HG03439 (cell line): ENCODE results near the gene SHROOM1.

Source experiments
- ATAC-seq: cut with Tn5 transposase; IDR thresholded peaks from one replicate; pipeline ENCODE4 v1.9.1; 2021; ENCODE audit warnings: mild to moderate bottlenecking, moderate library complexity; ENCODE audit not compliant: unreplicated experiment

The SHROOM1 gene

DNA sequence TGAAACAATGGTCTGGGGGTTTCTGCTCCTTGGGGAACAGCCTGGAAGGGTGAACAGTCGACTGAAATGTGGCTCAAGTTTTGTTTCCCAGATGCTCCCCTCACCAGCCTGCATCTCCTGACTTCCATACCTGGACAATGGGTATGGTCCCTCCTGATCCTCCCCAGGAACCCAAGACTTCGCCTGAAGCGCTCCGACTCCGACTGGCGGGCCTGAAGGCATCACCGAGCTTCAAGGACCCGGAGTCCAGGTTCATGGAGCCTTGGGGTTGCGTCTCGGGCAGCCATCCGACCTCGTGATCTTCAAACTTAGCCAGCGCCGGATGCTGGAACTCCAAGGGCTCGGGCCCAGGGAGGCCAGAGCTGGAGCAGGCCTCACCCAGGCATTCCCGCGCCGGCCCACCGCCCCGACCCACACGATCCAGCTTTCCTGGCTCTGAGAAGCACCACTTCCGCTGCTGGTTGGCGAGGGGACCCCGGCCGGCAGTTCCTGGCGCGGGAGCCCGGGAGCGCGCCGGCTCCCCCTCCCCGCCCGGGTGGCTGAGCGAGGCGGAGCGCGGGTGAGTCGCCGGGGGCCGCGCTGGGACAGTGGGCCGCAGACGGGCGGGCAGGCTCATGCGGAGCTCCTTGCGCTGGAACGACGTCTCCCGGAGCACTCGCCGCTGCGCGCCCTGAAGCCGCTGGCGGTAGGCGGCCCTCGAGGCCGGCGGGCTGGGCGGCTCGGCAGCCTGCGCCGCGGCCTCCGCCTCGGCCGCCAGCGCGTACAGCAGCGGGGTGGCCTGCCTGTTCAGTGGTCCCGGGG lies 5.2 kb downstream of the SHROOM1 start:
- no peak for ATAC-seq

DNA sequence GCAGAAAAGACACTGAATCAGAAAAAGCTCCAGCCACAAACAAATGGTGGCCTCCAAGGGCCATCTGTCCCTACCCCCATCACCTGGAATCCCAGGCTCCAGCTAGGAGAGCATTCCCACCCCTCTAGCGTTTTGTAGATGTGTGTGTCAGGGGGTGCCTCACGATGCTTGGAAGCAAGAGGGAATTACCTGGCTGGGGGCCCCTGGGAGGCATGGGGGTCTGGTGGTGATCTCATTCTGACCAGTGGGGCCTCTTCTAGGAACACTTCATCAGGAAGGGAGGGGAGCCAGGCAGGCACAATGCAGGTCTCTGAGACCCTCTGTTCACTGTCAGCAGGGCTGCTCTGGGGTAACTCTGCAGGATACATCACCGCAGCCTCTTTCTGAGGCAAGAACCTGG lies 6.0 kb downstream of the SHROOM1 start:
- ATAC-seq = no peak

DNA sequence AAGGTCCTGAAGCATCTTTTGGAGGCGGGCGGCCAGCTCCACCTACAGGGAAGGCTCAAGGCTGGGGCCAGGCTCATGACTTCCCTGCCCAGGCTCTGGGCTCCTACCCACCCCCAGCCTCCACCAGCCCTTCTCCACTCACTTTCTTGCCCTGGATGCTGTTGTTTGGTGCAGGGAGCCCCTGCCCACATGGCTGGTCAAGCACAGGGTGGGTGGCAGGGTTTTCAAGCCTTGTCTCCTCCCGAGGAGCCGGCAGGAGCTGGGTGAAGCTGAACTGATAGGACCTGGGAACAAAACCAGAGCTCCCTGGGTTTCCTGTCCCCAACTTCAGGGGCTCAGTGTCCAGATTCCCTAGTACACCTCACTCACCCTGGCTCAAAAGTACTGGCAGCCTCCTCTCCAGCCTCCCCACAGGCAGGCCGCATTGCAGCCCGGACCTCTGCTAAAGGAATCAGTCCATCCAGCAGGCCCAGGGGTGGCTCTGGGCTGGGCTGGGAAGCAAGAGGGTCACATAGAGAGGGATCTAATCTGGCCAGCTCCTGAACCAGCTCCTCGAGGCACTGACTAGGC lies 6.9 kb downstream of the SHROOM1 start:
- ATAC-seq = no peak

DNA sequence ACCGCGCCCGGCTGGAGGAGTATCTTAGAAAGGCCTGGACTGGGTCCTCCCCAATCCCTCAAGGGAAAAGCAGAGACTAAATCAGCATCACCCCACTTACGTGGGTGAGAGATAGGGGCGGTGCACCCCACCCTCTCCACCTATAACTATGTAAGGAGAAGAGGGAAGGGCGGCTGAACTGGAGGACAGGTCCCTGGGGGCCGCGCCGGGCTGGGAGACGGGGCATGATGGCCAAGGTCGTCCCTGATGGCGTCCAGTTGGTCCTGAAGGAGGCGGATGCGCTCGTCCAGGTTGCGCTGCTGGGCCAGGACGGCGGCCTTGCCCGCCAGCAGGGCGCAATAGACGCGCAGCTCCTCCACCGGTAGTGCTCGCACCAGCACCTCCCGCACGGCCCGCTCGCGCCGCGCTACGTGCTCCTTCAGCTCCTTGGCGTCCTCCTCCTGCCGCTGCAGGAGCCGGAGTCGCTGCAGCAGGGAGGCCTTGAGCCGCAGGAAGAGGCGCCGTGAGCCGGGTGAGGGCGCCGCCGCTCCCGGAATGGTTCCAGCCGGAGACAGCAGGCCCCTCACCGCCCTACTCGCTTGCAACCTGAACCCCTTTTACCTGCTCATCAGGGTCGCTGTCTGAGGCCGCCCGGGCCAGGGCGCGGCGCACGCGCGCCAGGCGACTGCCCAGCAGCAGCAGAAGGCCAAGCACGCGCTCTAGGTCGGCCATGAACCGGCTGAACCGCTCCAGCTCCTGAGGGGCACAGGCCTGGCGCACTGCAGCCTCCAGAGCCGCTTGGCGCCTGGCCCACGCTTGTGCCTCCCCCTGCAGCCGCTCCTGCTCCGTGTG lies 7.6 kb downstream of the SHROOM1 start:
- no peak for ATAC-seq

DNA sequence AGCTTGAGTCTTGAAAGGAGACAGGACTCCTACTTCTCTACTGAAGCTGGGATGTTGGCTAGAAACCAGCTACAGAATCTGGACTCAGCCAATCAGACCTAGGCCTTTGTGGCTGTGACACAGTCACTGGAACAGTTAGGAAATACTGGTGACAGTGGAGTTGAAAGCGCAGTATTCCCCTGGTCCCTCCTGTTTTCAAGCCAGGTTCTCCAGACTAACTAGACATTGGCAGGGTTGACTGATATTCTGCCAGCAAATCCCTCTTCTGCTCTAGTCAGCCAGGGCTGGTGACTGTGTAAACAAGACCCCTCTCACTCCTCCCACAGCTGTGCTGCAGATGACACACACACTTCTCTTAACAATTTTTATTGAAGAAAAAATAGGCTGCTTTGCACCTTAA lies 8.7 kb downstream of the SHROOM1 start:
- ATAC-seq = no peak

DNA sequence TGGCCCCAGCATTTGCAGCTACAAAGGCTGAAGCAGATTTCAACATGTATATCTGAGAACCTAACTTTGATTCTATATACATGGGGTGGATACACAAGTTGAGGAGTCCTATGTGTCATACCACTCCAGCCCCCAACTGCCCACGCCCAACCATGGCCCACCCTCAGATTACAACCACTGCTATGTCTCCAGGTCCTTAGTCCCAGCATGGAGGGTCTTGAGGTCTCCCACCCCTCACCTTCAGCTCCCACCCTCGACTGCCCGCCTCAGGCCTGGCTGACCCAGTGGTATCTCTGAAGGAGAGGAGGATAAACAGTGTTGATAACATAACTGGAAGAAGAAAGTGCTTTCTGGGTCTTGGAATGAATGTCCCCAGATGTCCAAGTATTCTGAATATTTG lies 9.1 kb downstream of the SHROOM1 start:
- ATAC-seq = no peak

DNA sequence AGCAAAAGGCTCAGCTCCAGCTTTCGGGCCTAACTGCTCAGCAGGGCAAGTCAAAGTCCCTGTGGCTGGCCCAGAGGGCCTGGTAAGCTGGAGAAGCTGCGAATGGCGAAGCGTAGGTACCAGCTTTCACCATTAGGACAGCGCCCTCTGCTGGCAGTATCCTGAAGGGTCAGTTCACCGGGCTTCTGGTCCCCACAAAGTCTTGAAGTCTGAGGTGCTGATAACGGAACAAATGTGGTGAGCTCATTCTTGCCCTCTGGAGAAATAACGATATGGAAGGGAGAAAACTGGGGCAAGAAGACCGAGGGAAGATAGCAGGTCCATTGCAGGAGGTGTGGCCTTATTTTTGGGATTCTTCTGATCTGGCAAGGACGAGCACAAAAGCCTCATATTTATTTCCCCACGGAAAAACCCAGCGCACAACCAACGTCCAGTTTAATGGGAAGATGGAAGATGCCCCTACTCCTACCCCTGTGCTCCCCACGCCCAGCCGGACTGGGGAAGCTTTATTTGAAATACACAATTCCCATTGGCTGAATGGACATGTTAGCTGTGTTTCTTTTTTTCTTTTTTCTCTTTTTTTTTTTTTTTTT lies 10.2 kb downstream of the SHROOM1 start:
- ATAC-seq = peak; percentile 71

DNA sequence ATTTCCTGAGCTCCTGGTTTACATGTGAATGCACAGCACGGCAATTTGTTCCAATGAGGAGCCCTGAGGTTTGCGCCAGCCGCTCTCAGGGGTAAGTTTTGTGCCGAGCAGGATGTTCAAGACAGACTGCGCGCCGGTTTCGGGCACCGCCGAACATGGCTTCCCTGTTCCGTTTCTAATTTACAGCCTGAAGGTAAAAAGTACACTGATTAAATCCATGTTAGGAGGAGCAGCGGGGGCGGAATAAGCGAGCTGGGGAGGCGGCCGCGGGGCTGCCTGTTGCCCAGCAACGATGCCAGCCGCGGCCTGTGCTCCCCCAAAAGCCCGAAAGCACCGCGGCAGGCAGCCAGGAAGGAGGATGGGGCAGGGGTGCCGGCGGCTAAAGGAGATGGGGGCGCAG lies 11.0 kb downstream of the SHROOM1 start:
- ATAC-seq = no peak

DNA sequence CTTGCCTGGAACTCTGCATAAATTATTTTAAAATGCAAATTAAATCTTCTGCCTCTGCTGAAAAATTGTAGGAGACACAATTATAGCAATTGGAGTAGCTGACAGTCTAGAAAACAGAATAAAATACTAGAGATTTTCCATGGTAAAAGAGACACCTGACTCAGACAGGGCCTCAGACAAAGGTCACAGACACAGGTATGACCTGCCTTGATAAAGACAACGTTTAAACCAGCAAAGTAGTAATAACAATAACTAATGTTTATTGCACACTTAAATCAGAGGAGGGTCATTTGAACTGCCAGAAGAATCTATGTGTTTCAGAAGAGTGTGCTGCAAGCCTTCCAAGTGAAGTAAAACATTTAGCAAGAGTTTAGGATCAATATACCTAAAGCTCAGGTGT lies 13.4 kb downstream of the SHROOM1 start:
- no peak for ATAC-seq

DNA sequence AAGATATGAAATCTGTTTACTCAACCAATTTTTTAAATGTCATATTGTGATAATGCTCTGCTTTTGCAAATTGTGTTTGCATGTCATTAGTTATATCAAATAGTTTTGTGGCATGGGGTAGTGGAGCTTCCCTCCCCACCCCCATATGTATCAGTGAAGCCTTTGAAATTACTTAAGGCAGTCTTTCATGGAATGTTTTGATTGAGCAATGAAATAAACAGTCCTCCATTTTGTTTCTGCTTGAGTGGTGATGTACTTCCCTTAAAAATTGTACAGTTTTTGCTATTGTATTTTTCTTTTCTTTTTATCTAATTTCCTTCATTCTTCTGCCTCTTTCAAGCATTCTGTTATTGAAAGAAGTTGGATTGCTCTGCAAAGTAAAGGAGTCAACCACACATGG lies 13.9 kb downstream of the SHROOM1 start:
- ATAC-seq = no peak

DNA sequence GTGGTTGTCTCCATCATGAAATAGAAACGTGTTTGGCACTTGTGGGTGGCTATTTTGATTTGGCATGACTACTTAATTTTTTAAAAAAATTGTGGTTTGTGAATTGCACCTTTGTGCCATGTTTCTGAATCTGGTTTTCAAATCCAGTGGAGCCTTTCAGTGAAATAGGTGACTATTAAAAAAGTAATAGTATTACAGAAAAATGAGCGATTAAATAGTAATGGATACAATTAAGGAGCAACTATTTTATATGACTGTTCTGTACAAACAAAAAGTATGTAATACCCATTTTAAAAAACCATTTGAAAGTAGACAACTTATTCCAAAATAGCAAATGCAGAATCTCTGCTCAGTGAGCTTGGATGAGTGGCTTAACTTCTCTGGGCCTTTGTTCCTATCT lies 14.4 kb downstream of the SHROOM1 start:
- ATAC-seq = no peak

DNA sequence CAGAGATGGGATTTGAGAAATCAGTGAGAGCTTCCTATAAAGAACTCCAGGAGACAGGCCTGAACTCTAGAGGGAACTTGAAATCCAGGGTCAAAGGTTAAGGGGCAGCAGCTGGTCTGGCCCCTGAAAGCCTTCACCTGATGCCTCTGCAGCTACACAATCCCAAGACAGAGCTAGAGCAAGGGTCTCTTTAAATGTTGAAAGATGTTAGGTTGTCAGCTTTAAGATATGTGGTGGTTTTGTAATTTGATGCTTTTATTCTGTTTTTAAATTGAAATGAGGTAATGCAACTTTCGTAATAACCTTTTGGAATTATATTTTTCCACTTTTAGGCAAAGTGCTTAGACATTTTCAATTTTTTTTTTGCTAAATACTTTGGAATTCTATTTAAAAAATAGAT lies 15.0 kb downstream of the SHROOM1 start:
- no peak for ATAC-seq

DNA sequence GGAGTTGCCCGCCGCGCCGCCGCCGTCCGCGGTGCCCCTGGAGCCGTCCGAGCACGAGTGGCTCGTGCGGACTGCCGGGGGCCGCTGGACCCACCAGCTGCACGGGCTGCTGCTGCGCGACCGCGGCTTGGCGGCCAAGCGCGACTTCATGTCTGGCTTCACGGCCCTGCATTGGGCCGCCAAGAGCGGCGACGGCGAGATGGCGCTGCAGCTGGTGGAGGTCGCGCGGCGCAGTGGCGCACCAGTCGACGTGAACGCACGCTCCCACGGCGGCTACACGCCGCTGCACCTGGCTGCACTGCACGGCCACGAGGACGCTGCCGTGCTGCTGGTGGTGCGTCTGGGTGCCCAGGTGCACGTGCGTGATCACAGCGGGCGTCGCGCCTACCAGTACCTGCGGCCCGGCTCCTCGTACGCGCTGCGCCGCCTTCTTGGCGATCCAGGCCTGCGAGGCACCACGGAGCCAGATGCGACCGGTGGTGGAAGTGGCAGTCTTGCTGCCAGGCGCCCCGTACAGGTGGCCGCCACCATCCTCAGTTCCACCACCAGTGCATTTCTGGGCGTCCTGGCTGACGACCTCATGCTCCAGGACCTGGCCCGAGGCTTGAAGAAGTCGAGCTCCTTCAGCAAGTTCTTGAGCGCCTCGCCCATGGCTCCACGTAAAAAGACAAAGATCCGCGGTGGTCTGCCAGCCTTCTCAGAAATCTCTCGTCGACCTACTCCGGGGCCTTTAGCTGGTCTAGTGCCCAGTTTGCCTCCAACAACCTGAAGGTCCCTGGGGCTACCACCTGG lies 15.7 kb downstream of the SHROOM1 start:
- no peak for ATAC-seq

DNA sequence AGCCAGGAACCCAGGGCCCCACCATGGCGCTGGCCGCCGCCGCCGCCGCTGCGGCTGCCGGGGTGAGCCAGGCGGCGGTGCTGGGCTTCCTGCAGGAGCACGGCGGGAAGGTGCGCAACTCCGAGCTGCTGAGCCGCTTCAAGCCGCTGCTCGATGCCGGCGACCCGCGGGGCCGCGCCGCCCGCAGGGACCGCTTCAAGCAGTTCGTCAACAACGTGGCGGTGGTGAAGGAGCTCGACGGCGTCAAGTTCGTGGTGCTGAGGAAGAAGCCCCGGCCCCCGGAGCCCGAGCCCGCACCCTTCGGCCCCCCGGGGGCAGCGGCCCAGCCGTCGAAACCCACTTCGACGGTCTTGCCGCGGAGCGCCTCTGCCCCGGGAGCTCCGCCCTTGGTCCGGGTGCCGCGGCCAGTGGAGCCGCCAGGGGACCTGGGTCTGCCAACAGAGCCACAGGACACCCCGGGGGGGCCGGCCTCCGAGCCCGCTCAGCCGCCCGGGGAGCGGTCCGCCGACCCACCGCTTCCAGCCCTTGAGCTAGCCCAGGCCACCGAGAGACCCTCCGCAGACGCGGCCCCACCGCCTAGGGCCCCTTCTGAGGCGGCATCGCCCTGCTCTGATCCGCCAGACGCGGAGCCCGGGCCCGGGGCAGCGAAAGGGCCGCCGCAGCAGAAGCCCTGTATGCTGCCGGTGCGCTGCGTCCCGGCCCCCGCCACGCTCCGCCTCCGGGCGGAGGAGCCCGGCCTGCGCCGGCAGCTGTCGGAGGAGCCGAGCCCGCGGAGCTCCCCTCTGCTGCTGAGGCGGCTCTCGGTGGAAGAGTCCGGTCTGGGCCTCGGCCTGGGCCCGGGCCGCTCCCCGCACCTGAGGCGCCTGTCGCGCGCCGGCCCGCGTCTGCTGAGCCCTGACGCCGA lies 16.6 kb downstream of the SHROOM1 start:
- no peak for ATAC-seq

DNA sequence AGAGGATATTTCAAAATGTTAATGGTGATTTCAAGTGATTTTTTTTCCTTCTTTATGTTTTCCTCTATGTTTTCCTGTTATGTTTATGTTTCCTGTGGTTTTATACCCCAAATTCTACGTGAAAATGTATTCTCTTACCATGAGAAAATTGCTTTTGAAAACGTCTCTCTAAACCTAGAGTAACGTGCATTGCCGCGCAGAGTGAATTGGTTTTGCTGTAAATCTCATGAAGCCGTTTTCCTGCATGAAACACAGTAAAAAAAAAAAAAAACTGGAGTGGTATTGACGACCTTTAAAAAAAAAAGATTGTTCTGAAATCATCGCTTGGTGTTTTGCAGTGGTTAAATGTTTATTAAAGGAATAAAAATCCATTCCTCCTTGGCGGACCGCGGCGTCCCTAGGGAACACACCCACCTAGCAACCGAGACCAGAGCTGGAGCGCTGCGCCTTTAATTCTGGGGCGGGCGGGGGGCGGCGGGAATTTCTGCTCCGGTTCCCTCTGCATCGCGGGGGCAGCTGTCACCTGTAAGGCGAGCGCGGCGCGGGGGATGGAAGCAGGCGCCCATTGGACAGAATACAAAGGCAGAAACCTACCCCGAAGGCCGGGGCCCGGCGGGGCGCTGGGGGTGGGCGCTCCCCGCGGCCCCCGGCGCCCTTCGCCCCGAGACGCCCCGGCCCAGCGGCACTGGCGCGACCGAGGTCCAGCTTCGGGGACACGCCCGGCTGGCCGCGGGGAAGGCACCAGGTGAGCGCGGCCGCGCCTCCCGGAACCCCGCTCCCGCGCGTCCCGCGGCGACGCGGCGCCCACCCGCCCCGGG lies 17.5 kb downstream of the SHROOM1 start, which contains the start of gene SOWAHA:
TSS of gene SOWAHA (plus strand) at position 522 of the 818 bp plus-strand sequence. CDS start 320 bp downstream, outside the sequence.
- ATAC-seq = no peak

DNA sequence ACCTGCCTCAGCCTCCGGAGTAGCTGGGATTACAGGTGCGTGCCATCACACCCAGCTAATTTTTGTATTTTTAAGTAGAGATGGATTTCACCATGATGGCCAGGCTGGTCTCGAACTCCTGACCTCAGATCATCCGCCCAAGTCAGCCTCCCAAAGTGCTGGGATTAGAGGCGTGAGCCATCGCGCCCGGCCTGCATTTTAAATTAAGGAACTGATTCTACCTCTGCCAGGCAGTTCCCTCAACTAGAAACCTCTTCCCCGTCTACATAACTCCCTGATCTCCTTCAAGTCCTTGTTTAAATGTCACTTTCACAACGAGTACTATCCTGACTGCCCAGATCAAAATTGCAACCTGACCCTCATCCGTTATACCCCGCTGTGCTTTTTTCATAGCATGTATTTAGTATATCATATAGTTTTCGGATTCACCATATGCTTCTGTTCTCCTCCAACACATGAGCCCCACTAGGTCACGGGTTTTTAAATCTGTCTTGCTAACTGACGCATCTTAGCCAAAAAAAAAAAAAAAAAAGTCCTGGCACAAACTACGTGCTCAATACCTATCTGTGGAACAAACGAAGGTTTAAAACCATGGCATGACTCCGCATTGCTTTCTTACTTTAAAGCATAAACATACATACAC lies 18.2 kb downstream of the SHROOM1 start:
- ATAC-seq = no peak

DNA sequence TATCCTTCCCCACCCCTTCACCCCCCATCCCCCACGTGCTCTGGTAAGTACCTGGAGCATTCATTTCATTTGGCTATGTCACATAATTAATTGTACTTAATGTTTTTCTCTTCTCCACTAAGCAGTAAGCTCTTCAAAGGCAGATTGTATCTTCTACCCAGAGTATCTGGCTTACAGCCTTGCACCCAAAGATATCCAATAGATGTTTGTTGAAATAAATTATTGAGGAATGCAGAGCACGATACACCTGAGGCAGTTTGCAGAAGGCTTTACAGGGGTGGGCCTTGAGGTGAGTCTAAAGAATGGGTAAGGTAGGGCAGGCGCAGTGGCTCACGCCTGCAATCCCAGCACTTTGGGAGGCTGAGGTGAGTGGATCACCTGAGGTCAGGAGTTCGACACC lies 19.8 kb downstream of the SHROOM1 start:
- no peak for ATAC-seq

DNA sequence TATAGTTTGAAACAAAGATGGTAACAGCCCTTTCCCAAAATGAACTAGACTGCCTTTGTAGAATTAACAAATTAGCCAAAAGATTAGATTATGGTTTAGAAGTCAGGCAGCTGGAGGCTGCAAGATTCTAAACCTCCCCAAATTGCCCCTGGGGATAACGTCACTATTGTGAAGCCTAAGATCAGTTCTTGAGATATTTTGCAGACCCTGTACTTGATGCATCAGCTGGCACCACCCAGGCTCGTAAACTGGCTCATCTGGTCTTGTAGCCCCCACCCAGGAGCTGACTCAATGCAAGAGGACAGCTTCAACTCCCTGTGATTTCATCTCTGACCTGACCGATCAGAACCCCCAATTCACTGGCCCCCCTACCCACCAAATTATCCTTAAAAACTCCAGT lies 21.6 kb downstream of the SHROOM1 start:
- no peak for ATAC-seq
